Transverse colon (tissue), 4 donors: Measurements from ENCODE around the gene C11orf42. TPM values are rescaled to one million over a fixed set of nuclear protein-coding genes. Genes with fewer than 3 reads are reported as not detected.

Experiments
- DNase-seq: peaks from one replicate; pipeline ENCODE4 v3.0.0-alpha.2; 2019
- H3K27ac ChIP-seq, 4 donors: fragments of 200-600 bp; sonication (generic); 2 replicates each; pipeline ENCODE4 v1.5.1; 2016 to 2018; ENCODE audit warnings: inconsistent platforms in 4 of 4
- H3K27me3 ChIP-seq: fragments of 200-600 bp; sonication (generic); 2 replicates; pipeline ENCODE4 v1.5.1; 2017; ENCODE audit warnings: inconsistent platforms
- H3K36me3 ChIP-seq, 4 donors: fragments of 200-600 bp; sonication (generic); 2 replicates each; pipeline ENCODE4 v1.5.1; 2017 to 2019; ENCODE audit warnings: inconsistent platforms in 4 of 4
- H3K4me1 ChIP-seq, 4 donors: fragments of 200-600 bp; sonication (generic); 2 replicates each; pipeline ENCODE4 v1.5.1; 2017 to 2020; ENCODE audit warnings: inconsistent platforms in 4 of 4
- H3K4me3 ChIP-seq, 4 donors: fragments of 200-600 bp; sonication (generic); 1 replicate in 1 of 4; 2 replicates in 3 of 4; pipeline versions ENCODE4 v1.5.1 to v1.6.1; 2017 to 2019; ENCODE audit warnings: inconsistent platforms in 4 of 4
- H3K9me3 ChIP-seq, 2 donors: fragments of 200-600 bp; sonication (generic); 2 replicates each; pipeline ENCODE4 v1.5.1; 2017 to 2019; ENCODE audit warnings: inconsistent platforms in 2 of 2
- CTCF ChIP-seq, 5 experiments: fragments of 200-600 bp in 3 of 5; fragments of 450-650 bp in 2 of 5; sonication (generic) in 3 of 5; IDR thresholded peaks; 1 replicate in 2 of 5; 2 replicates in 3 of 5; pipeline ENCODE4 v1.5.1; 2016 to 2017; ENCODE audit warnings: antibody characterized with exemption in 5 of 5, inconsistent platforms in 3 of 5, mild to moderate bottlenecking in 2 of 5, moderate library complexity in 1 of 5
- EP300 ChIP-seq: sonication (generic); formaldehyde crosslinking; IDR thresholded peaks from one replicate; pipeline ENCODE4 v1.6.1; 2017; ENCODE audit warnings: antibody characterized with exemption, low read depth
- POLR2A ChIP-seq: fragments of 450-650 bp; IDR thresholded peaks from one replicate; pipeline ENCODE4 v1.6.1; 2016; ENCODE audit warnings: antibody characterized with exemption, mild to moderate bottlenecking, moderate library complexity
- POLR2AphosphoS5 ChIP-seq, 3 donors: sonication (generic); formaldehyde crosslinking; IDR thresholded peaks; one replicate each; pipeline ENCODE4 v1.6.1; 2016; ENCODE audit warnings: antibody characterized with exemption in 3 of 3
- WGBS, 2 donors: methylation state at CpG; one replicate each; pipeline ENCODE4 v1.1.5; 2018; ENCODE audit warnings: low coverage in 1 of 2; 5-methylcytosine and 5-hydroxymethylcytosine counted together
- in situ Hi-C, 4 donors: fragments of 200-750 bp; cut with MboI; loops; one replicate each; pipeline versions ENCODE4 v1.15.0 to v1.15.1; 2017; ENCODE audit warnings: low sequenced_read_pairs in 3 of 4, low pct_ligation_motif_present in 1 of 4, low pct_unique_long_range_greater_than_20kb in 1 of 4
- intact Hi-C: fragments of 100-400 bp; cut with DNase I; formaldehyde crosslinking; loops from one replicate; pipeline ENCODE4 v1.15.1; 2023; ENCODE audit warnings: low total_unique reads
- total RNA-seq, 4 donors: library from RNA; depleted of rRNA; stranded (reverse); fragments of >200 nt; gene quantifications; one replicate each; pipeline ENCODE4 v1.1.0, GENCODE V29; 2016

The C11orf42 gene
- total RNA-seq, 4 donors from 2014 or later, result not detected

GRCh38 chr11:6199174-6199810 is 6.1 kb upstream of the C11orf42 start, which contains the start of gene OR52W1:
OR52W1 (plus strand) TSS chr11:6199224; CDS start chr11:6199224, 0 bp downstream.
- Histone ChIP-seq H3K9me3 (no peaks in the 10 kb centered on the region), H3K27me3 (no peaks in the 10 kb centered on the region), H3K27ac (no peak within 1 kb of the TSS), H3K36me3 (no peaks in the 10 kb centered on the region), H3K4me1 (no peaks in the 10 kb centered on the region), H3K4me3 (no peak within 1 kb of the TSS)
- DNase-seq, result no peak
- TF ChIP-seq EP300 (no peak), POLR2A (no peak), POLR2AphosphoS5 (IDR thresholded peaks at IDR 0.05) (no peak), CTCF (IDR thresholded peaks at IDR 0.05) (no peak)
- WGBS, 2 donors, result 97% methylated on average over 5 of the region's 5 CpGs; no CpG with 5 or more reads in 1 of the 2 donors
- in situ Hi-C loops (no loop called here), intact Hi-C loops (no loop called here)

GRCh38 chr11:6200975-6201374 is 4.4 kb upstream of the C11orf42 start:
- Histone ChIP-seq H3K36me3 (peaks cover 0 to 4% (median 0%) of the 10 kb centered on the region in 4 donors), H3K27ac (no peak overlapping the region), H3K27me3 (no peaks in the 10 kb centered on the region), H3K4me3 (no peak overlapping the region), H3K9me3 (no peaks in the 10 kb centered on the region), H3K4me1 (no peaks in the 10 kb centered on the region)
- intact Hi-C loops (no loop called here), in situ Hi-C loops (no loop called here)
- DNase-seq, result peak; percentile 17
- TF ChIP-seq EP300, result no peak
- TF ChIP-seq CTCF (IDR thresholded peaks at IDR 0.05), result no peak
- TF ChIP-seq POLR2AphosphoS5 (IDR thresholded peaks at IDR 0.05), result no peak
- TF ChIP-seq POLR2A, result no peak
- 69 to 88% methylated on average over 4 of the region's 4 CpGs for WGBS, 2 donors

GRCh38 chr11:6201481-6201880 is 3.9 kb upstream of the C11orf42 start:
- Histone ChIP-seq H3K4me3 (no peak overlapping the region), H3K9me3 (no peaks in the 10 kb centered on the region), H3K36me3 (peaks cover 0 to 9% (median 2%) of the 10 kb centered on the region in 4 donors), H3K4me1 (no peaks in the 10 kb centered on the region), H3K27me3 (no peaks in the 10 kb centered on the region), H3K27ac (no peak overlapping the region)
- TF ChIP-seq EP300, result no peak
- intact Hi-C loops (no loop called here), in situ Hi-C loops (no loop called here)
- DNase-seq, result no peak
- 87 to 91% methylated on average over 1 to 2 of the region's 2 CpGs for WGBS, 2 donors

GRCh38 chr11:6202041-6202440 is 3.3 kb upstream of the C11orf42 start:
- H3K36me3 ChIP-seq, result peaks cover 0 to 12% (median 2%) of the 10 kb centered on the region in 4 donors
- H3K27ac ChIP-seq, result no peak overlapping the region
- DNase-seq, result no peak
- TF ChIP-seq POLR2AphosphoS5 (IDR thresholded peaks at IDR 0.05) (no peak), POLR2A (no peak), CTCF (IDR thresholded peaks at IDR 0.05) (no peak), EP300 (no peak)
- intact Hi-C loops (no loop called here), in situ Hi-C loops (no loop called here)
- no peaks in the 10 kb centered on the region for H3K27me3 ChIP-seq
- no peak overlapping the region for H3K4me3 ChIP-seq
- H3K9me3 ChIP-seq, result no peaks in the 10 kb centered on the region
- no peaks in the 10 kb centered on the region for H3K4me1 ChIP-seq
- 91 to 100% methylated on average over 1 of the region's 1 CpG for WGBS, 2 donors

GRCh38 chr11:6203327-6203726 is 2.0 kb upstream of the C11orf42 start:
- H3K4me1 ChIP-seq, result no peaks in the 10 kb centered on the region
- 47 to 83% methylated on average over 3 of the region's 3 CpGs for WGBS, 2 donors
- TF ChIP-seq EP300, result no peak
- no peak for TF ChIP-seq POLR2A
- TF ChIP-seq CTCF (IDR thresholded peaks at IDR 0.05), result no peak
- TF ChIP-seq POLR2AphosphoS5 (IDR thresholded peaks at IDR 0.05), result no peak
- peaks cover 0 to 12% (median 2%) of the 10 kb centered on the region in 4 donors for H3K36me3 ChIP-seq
- H3K4me3 ChIP-seq, result no peak overlapping the region
- intact Hi-C loops, result no loop called here
- H3K9me3 ChIP-seq, result no peaks in the 10 kb centered on the region
- no peak for DNase-seq
- in situ Hi-C loops, result no loop called here
- no peak overlapping the region for H3K27ac ChIP-seq
- H3K27me3 ChIP-seq, result no peaks in the 10 kb centered on the region
